SU-DHL-6 (cell line): ENCODE results near the gene C1S.

Source experiments
- H2AFZ ChIP-seq: fragments of 200-600 bp; sonication (generic); 2 replicates; pipeline ENCODE4 v1.6.1; 2014; ENCODE audit warnings: low read depth, mild to moderate bottlenecking, moderate library complexity, mixed read lengths, antibody characterized with exemption, low read length; ENCODE audit not compliant: severe bottlenecking
- H3F3A ChIP-seq: fragments of 200-600 bp; shearing (Covaris generic); 2 replicates; pipeline ENCODE4 v1.6.0; 2016; ENCODE audit warnings: antibody characterized with exemption, mild to moderate bottlenecking; ENCODE audit not compliant: insufficient read depth
- H3K27ac ChIP-seq: fragments of 200-600 bp; sonication (generic); 2 replicates; pipeline ENCODE4 v1.5.1; 2016; ENCODE audit warnings: low read depth, mild to moderate bottlenecking, low read length, moderate library complexity, mixed read lengths
- H3K27me3 ChIP-seq: fragments of 200-600 bp; sonication (generic), shearing (Covaris generic); 2 replicates; pipeline ENCODE4 v1.6.0; 2014; ENCODE audit warnings: mild to moderate bottlenecking, low read length
- H3K36me3 ChIP-seq: fragments of 200-600 bp; sonication (generic); 2 replicates; pipeline ENCODE4 v1.6.1; 2014; ENCODE audit warnings: mild to moderate bottlenecking, low read length, mixed read lengths
- H3K4me2 ChIP-seq: fragments of 300-600, 200-600 bp; shearing (Covaris generic), sonication (generic); 2 replicates; pipeline ENCODE4 v1.6.0; 2014; ENCODE audit warnings: low read length, low read depth, mild to moderate bottlenecking; ENCODE audit not compliant: poor library complexity, severe bottlenecking
- H3K4me3 ChIP-seq: fragments of 200-600 bp; sonication (generic); 2 replicates; pipeline ENCODE4 v1.5.1; 2014; ENCODE audit warnings: antibody characterized with exemption, low read length, mild to moderate bottlenecking, mixed read lengths; ENCODE audit not compliant: insufficient read depth, poor library complexity, severe bottlenecking
- H3K79me2 ChIP-seq: fragments of 200-600 bp; sonication (generic); 2 replicates; pipeline ENCODE4 v1.6.1; 2014; ENCODE audit warnings: mild to moderate bottlenecking, low read length, moderate library complexity; ENCODE audit not compliant: insufficient read depth
- H3K9ac ChIP-seq: fragments of 200-600 bp; sonication (generic); 2 replicates; pipeline ENCODE4 v1.7.0; 2014; ENCODE audit warnings: mild to moderate bottlenecking, low read length
- H3K9me2 ChIP-seq: fragments of 200-600 bp; sonication (generic); replicated peaks from 2 replicates; pipeline ENCODE4 v1.6.1; 2014; ENCODE audit warnings: low read length; ENCODE audit not compliant: insufficient read depth
- H3K9me3 ChIP-seq: fragments of 200-600 bp; sonication (generic); 2 replicates; pipeline ENCODE4 v1.6.1; 2014; ENCODE audit warnings: low read length, mixed read lengths; ENCODE audit not compliant: insufficient read depth
- H4K20me1 ChIP-seq: fragments of 200-600 bp; sonication (generic); 2 replicates; pipeline ENCODE4 v1.6.1; 2014; ENCODE audit warnings: low read depth, mild to moderate bottlenecking, antibody characterized with exemption, low read length, moderate library complexity, mixed read lengths
- CTCF ChIP-seq: fragments of 200-600 bp; sonication (generic); IDR thresholded peaks from one replicate; pipeline ENCODE4 v1.5.1; 2017; ENCODE audit warnings: antibody characterized with exemption, mild to moderate bottlenecking, low read length, moderate library complexity; ENCODE audit not compliant: insufficient read depth, poor library complexity, severe bottlenecking
- EZH2phosphoT487 ChIP-seq: fragments of 200-600 bp; sonication (generic), shearing (Covaris generic); conservative IDR thresholded peaks from 2 replicates; pipeline ENCODE4 v1.6.1; 2018; ENCODE audit warnings: mild to moderate bottlenecking, antibody characterized with exemption, low read length, moderate library complexity, mixed read lengths

Gene C1S

DNA sequence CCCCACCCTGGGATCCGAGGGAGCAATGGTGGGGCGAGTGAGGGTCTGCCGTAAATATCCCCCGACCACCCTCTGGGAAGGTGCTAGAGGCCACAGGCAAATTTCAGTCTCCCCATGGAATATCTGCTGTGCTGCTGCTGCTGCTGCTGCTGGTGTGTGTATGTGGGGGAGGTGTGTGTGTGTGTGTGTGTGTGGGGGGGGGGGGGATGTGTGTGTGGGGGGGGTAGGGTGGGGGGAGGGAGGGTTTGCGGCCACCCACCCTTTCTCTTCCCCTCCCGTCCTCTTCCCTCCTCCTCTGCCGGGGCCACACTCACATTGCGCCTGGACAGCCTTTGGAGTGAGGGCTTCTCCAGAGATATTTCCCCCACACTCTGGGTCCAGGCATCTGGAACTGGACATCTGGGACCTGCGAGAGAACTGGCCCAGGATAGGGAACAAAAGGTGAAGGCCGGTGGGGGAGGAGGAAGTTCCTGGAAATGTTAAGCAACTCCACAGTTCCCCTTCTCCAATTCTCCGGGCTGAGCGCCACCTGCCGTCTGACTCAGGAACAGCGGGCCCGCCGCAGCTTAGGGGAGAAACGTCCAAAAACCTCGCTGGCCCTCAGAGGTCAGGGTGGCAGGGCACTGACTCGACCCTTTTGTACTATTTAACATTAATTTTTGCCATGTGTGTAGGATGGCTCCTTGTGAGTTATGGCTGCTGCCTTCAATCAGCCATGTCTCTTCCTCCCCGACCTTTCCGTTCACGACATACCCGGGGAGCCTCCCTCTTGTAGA, 48.5 kb downstream of the C1S start, which contains the start of gene C1RL:
TSS of gene C1RL (minus strand) at position 419 of the 776 bp plus-strand sequence. CDS start at position 385, 34 bp downstream.
- peak within 1 kb of the TSS; percentile 88 for H2AFZ ChIP-seq
- no peaks in the 10 kb centered on the region for H3K9me2 ChIP-seq
- H3K79me2 ChIP-seq = no peaks in the 10 kb centered on the region
- H3K27me3 ChIP-seq = no peaks in the 10 kb centered on the region
- peaks cover 7% of the 10 kb centered on the region for H3K9me3 ChIP-seq
- H3K4me2 ChIP-seq = peak within 1 kb of the TSS; percentile 99
- no peaks in the 10 kb centered on the region; the same call in 1 of the 2 replicates for H3K36me3 ChIP-seq
- peak within 1 kb of the TSS; percentile 79 for H3K4me3 ChIP-seq
- TF ChIP-seq CTCF (peak; percentile 89), EZH2phosphoT487 (no peak)
- peak within 1 kb of the TSS; percentile 82 for H3K9ac ChIP-seq
- peak within 1 kb of the TSS; percentile 49; the same call in 1 of the 2 replicates for H3K27ac ChIP-seq
- no peaks in the 10 kb centered on the region; the same call in 1 of the 2 replicates for H3F3A ChIP-seq
- H4K20me1 ChIP-seq = no peaks in the 10 kb centered on the region

- H3F3A ChIP-seq = no peaks in the 10 kb centered on the region; the same call in 1 of the 2 replicates
- peak overlapping the region; percentile 75 for H3K4me2 ChIP-seq
- H3K9ac ChIP-seq = 0 out of 2 replicates have a peak overlapping the region, but pooled peaks have one; percentile 82
- H3K4me3 ChIP-seq = no peak overlapping the region
- no peak overlapping the region for H2AFZ ChIP-seq
- H3K9me2 ChIP-seq = no peaks in the 10 kb centered on the region
- TF ChIP-seq CTCF = no peak
- TF ChIP-seq EZH2phosphoT487 = no peak
- no peaks in the 10 kb centered on the region; the same call in 1 of the 2 replicates for H3K36me3 ChIP-seq
- no peaks in the 10 kb centered on the region for H3K79me2 ChIP-seq
- no peaks in the 10 kb centered on the region for H4K20me1 ChIP-seq
- no peaks in the 10 kb centered on the region for H3K27me3 ChIP-seq
- peaks cover 7% of the 10 kb centered on the region for H3K9me3 ChIP-seq
- H3K27ac ChIP-seq = no peak overlapping the region
Observed at GRCh38 chr12:7109572-7109920, 49.0 kb downstream of the C1S start.

DNA sequence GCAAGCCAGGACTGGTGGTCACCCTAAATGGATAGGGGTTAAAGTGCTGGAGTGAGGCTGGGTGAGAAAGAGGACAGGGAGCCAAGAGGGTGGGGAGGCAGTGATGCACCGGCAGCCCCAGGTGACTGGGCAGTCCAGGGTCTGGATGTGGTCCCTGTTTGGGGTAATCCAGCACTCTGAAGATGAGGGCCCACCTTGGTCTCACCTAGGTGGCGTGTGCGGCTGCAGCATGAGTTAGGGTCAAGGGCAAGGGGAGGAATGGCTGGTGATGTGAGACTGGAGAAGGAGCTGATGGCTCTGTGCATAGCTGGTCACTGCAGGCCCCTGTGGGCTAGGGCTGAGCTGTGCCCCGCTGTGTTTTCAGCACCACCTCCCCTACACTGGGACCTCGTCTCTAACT, 50.1 kb downstream of the C1S start:
- no peak overlapping the region for H3K27ac ChIP-seq
- H3K27me3 ChIP-seq = no peaks in the 10 kb centered on the region
- no peak overlapping the region for H2AFZ ChIP-seq
- H3K79me2 ChIP-seq = no peaks in the 10 kb centered on the region
- H3K4me3 ChIP-seq = no peak overlapping the region
- no peaks in the 10 kb centered on the region for H4K20me1 ChIP-seq
- TF ChIP-seq EZH2phosphoT487 (no peak), CTCF (no peak)
- no peaks in the 10 kb centered on the region for H3K9me2 ChIP-seq
- H3K9me3 ChIP-seq = peaks cover 7% of the 10 kb centered on the region
- no peak overlapping the region for H3K4me2 ChIP-seq
- H3K9ac ChIP-seq = no peak overlapping the region
- no peaks in the 10 kb centered on the region; the same call in 1 of the 2 replicates for H3F3A ChIP-seq
- H3K36me3 ChIP-seq = no peaks in the 10 kb centered on the region; the same call in 1 of the 2 replicates
